ENCODE results near the gene MKNK1.

The MKNK1 gene

DNA sequence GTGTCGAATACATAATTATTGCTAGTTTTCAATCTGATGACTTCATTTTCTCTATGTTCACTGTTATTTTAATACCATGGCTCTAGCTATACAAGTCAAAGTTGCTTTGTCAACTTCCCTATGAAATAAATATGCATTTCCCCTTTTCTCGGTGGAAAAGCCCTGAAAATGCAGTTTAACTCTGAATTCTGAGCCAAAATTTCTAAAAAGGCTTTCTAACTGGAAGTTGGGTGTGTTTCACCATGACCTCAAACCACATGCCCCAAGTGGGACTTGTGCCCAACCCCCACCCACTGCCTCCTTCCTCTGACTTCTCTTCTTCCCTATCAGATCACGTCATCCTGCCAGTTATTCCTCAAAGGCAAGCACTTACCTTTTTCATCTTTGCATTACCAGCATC, 8.9 kb downstream of the MKNK1 start:
- no peak for DNase-seq

DNA sequence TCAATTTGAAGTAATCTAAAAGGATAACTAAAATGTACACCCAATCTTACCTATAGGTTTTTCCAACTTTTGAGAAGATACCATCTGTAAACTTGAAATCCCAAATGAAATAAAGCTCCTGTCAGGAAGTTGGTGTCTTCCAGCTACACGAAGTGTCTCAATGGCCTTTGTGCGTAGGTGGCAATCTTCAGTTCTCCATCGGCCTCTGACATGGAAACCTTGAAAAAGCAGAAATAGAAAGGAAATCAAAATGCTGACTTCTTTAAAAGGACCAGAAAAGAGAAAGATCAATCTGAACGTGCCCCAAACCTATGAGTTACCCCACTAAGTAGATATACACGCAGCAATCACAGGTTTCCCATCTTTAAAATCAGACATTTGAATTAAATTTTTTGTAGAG, 10.0 kb downstream of the MKNK1 start:
- DNase-seq: no peak

- no peak for DNase-seq
Observed at GRCh38 chr1:46592823-46593222, 11.2 kb downstream of the MKNK1 start.

DNA sequence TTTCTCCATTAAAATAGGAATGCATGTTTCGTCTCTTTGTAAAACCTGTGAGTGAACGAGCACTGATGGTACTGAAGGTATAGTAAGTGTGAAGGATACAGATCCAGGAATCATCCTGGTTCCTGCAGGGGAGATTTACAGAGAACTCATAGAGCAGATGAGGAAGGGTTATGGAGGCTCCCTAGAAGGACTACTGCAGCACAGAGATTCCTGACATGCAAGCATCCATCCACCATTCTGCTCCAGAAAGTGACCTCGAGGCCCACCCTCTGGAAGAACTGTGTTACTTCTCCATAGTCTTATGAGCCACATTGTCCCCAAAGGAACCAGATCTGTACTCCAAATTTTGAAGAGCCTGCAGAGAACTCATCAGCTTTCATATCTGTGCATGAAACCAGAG, 14.5 kb downstream of the MKNK1 start:
- no peak for DNase-seq

GRCh38 chr1:46587069-46587468, 17.0 kb downstream of the MKNK1 start:
- DNase-seq: no peak

GRCh38 chr1:46585312-46585938, 18.6 kb downstream of the MKNK1 start:
- no peak for DNase-seq

DNA sequence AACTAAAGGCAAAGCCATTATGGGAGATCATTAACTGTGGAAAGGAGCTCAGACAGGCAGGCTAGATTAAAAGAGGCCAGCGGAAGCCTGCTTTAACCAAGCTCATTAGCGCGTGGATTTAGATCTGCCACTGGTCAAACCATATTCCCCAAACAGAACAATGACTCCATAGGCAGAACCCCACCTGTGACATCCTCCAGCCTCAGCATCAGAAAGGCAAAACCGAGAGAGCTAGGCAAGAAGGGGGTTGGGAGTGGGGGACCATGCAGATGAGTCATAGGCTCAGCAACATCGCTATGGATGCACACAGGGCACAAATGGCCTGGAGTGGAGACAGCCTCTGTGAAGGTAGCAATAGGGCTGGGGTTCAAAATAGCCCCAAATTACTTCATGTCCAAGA, 20.6 kb downstream of the MKNK1 start:
- DNase-seq: no peak

DNA sequence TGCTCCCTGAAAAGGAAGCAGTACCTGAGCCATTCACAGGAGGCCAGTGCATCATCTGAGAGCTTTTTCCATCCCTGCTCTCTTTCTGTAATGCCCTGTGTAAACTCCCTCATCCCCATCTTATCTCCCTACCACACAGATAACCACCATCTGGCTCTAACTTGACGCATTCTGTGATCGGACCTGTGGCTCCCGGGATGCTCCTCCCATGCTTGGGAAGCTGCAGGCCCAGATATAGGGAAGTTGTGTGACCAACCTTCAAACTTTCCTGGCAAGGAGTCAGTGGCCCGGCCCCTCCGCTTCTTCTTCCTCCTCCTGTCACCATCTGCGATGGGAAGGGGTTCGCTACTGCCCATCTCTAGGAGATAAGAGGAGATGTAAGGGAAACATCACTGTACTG, 21.1 kb downstream of the MKNK1 start:
- DNase-seq: no peak

- no peak for DNase-seq
Observed at GRCh38 chr1:46581681-46582455, 22.2 kb downstream of the MKNK1 start.

- no peak for DNase-seq
Observed at GRCh38 chr1:46580140-46580903, 23.7 kb downstream of the MKNK1 start.

GRCh38 chr1:46577671-46578070, 26.4 kb downstream of the MKNK1 start:
- DNase-seq: no peak

- DNase-seq: no peak
Observed at GRCh38 chr1:46576596-46576995, 27.5 kb downstream of the MKNK1 start.

- DNase-seq: no peak
Observed at GRCh38 chr1:46575778-46576177, 28.3 kb downstream of the MKNK1 start.

DNA sequence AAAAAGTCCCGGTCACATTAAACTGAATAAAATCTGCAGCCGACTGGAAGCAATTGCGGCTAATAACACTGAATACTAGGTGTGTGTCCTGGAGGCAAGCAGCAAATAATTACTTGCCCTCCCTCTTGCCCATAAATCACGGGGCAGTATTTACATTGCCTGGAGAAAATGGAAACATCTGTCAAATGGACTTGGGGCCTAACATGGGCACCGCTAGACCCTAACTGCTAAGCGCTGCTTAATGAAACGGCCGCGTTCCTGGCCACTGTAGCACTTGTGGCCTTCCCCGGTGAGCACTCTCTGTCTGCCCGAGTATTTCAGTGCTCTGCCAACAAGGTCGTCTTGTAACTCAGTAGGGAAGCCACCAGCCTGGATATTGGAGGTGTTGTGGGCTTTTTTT, 28.8 kb downstream of the MKNK1 start:
- DNase-seq: no peak

DNA sequence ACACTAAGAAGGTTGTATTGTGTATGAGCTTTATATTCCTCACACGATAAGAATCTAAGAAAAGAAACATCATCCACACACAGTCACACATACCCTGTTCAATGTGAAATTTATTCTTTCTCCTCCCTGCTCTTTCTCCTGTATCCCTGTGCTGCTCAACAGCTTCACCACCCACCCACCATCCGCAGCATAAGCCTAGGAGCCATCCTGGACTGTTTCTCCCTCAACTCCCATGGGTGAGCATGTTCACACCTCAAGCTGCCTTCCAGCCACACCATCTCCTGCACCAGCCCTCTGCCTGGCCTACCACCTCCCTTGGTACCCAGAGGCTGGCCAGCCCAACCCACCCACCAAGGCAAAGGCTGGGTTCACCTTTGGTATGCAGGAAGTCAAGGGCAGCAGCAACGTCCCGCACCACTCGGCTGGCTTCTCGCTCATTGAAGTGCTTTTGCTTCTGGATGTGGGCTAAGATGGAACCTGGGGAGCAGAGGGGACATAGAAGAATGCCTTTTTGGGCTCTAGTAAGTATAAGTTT, 32.3 kb downstream of the MKNK1 start:
- no peak for DNase-seq

DNA sequence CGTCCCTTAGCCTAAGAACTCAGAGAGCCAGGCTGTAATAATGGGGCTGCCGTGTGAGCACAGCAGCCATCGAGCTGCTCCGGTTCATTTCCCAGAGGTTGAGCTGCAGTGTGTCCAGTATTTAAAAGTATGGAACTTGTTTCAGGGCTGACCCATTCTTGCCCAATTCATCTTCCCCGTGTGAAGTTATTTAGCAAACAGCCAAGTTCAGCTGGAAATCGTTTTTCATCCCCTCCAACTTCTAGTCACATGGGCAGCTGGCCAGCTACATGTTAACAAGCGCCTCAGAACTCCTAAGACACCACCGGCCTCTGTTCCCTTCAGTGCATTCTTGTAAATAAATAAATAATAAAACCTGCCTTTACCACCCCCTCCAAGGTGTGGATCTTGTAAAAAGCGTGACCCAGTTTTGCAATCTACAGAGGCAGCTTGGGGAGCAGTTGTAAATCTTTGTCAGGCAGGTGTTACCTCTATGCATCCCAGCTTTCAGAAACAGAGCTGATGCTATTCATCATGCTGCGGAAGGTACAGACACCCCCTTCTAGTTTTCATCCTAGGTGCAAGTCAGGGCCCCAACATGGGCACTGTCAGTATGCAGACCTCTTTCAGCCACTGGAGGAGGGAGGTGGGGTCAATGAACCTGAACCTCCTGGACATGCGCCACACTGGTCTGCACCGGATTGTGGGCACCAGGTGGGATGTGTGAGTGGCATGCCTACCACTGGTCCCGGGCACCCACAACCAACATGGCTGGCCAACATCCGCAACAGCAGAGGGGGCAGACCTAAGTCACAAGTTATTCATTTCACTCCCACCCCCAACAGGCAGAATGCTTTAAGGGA, 34.0 kb downstream of the MKNK1 start:
- DNase-seq: no peak

GRCh38 chr1:46569116-46569515, 35.0 kb downstream of the MKNK1 start:
- DNase-seq: no peak

- DNase-seq: no peak
Observed at GRCh38 chr1:46568461-46568891, 35.6 kb downstream of the MKNK1 start.

DNA sequence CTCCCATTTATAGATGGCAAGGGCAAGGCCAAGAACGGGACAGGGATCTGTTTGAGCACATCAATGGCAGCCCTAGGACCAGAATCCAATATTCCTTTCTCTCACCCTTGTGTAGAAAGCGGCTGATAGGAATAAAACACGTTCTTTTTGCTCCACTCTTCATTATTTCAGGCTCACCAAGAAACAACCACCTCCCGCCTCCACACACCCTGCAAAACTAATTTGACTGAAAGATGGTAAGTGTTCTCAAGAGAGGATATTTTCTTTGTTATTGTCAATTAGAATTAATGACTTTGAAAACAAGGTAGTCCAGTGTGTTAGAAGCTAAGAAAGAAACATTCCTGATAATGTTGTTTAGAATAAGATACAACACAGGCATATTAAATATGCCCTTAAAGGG, 40.7 kb downstream of the MKNK1 start:
- no peak for DNase-seq

DNA sequence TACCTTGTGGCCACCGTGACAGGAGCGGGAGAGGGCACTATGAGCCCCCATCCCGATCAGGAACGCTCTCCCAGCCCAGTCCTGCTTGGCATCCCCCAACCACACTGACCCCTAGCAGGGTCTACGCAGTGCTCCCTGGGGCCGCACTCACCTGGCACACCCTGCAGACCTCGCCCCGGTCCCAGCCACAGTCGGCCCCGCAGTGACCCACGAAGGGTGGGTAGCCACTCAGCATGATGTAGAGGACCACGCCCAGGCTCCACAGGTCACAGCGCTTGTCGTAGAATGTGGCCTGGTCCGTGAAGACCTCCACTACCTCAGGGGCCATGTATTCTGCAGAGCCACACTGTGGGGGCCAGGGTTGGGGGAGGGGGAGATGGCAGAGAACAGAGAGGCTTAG, 41.6 kb downstream of the MKNK1 start:
- no peak for DNase-seq

DNA sequence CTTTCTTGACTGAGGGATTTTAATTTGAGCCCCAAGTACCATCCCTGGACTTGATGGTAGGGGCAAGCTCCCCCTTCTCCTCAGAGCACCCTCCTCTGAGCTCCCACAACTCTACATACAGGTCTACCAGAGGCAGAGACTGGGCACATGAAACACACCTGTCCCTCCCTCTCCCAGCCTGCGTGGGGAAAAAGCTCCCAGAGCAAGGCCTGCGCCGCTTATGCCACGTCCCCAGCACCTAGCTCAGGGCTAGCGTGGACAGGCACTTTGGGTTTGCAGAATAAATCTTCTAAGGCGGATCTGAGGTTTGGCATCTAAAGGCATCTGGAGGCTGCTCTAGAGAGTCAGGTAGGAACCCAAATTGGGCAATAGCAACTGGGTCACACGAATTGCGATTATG, 45.1 kb downstream of the MKNK1 start:
- no peak for DNase-seq

GRCh38 chr1:46558141-46558963, 45.7 kb downstream of the MKNK1 start:
- DNase-seq: no peak
